Liver (tissue), 9 donors: ENCODE measurements around the gene PIEZO2. TPM values are rescaled to one million over a fixed set of nuclear protein-coding genes. Genes with fewer than 3 reads are reported as not detected.

Experiments
- DNase-seq: peaks from one replicate; pipeline ENCODE4 v3.0.0-alpha.2; 2017; ENCODE audit warnings: low spot score
- H3K27ac ChIP-seq, 2 donors: one replicate each; pipeline ENCODE4 v1.7.0; 2013; ENCODE audit warnings: inconsistent platforms in 2 of 2, low read length in 2 of 2, control low read depth in 1 of 2, low read depth in 1 of 2, mild to moderate bottlenecking in 1 of 2
- H3K27me3 ChIP-seq, 4 donors: one replicate each; pipeline versions ENCODE4 v1.6.1 to v1.7.0; 2013; ENCODE audit warnings: low read length in 3 of 4, inconsistent platforms in 1 of 4, mild to moderate bottlenecking in 1 of 4, moderate library complexity in 1 of 4; ENCODE audit not compliant: control insufficient read depth in 4 of 4, insufficient read depth in 4 of 4
- H3K36me3 ChIP-seq, 4 donors: one replicate each; pipeline versions ENCODE4 v1.6.1 to v1.7.0; 2013; ENCODE audit warnings: low read length in 3 of 4, mild to moderate bottlenecking in 3 of 4, low read depth in 1 of 4, moderate library complexity in 1 of 4; ENCODE audit not compliant: control insufficient read depth in 4 of 4, insufficient read depth in 3 of 4
- H3K4me1 ChIP-seq, 4 donors: one replicate each; pipeline versions ENCODE4 v1.6.1 to v1.7.0; 2013; ENCODE audit warnings: low read length in 3 of 4, mild to moderate bottlenecking in 3 of 4, moderate library complexity in 1 of 4; ENCODE audit not compliant: control insufficient read depth in 4 of 4, insufficient read depth in 4 of 4
- H3K4me3 ChIP-seq, 3 donors: one replicate each; pipeline versions ENCODE4 v1.6.1 to v1.7.0; 2013; ENCODE audit warnings: low read length in 3 of 3, control low read depth in 1 of 3, low read depth in 1 of 3, mild to moderate bottlenecking in 1 of 3
- H3K9ac ChIP-seq, 2 donors: one replicate each; pipeline ENCODE4 v1.7.0; 2013; ENCODE audit warnings: low read length in 2 of 2, mild to moderate bottlenecking in 2 of 2, moderate library complexity in 2 of 2, control low read depth in 1 of 2, low read depth in 1 of 2
- H3K9me3 ChIP-seq, 4 donors: one replicate each; pipeline versions ENCODE4 v1.6.1 to v1.7.0; 2013; ENCODE audit warnings: low read length in 3 of 4; ENCODE audit not compliant: control insufficient read depth in 4 of 4
- ATF3 ChIP-seq: IDR thresholded peaks from 2 replicates; pipeline ENCODE4 v1.6.1; 2016; ENCODE audit warnings: antibody characterized with exemption
- CTCF ChIP-seq: fragments of 150-350 bp; IDR thresholded peaks from 2 replicates; pipeline ENCODE4 v1.5.1; 2017; ENCODE audit warnings: improper control_type of control experiment, low read depth, low read length; ENCODE audit not compliant: missing input control
- EGR1 ChIP-seq, 2 donors: IDR thresholded peaks; 2 replicates each; pipeline ENCODE4 v1.6.1; 2016 to 2018; ENCODE audit warnings: antibody characterized with exemption in 2 of 2, low read depth in 2 of 2
- FOXA1 ChIP-seq: IDR thresholded peaks from 2 replicates; pipeline ENCODE4 v1.6.1; 2016; ENCODE audit warnings: antibody characterized with exemption
- FOXA2 ChIP-seq: IDR thresholded peaks from 2 replicates; pipeline ENCODE4 v1.6.1; 2016; ENCODE audit warnings: antibody characterized with exemption
- GABPA ChIP-seq, 2 donors: IDR thresholded peaks in 1 of 2; conservative IDR thresholded peaks in 1 of 2; 2 replicates each; pipeline ENCODE4 v1.6.1; 2016; ENCODE audit warnings: antibody characterized with exemption in 2 of 2, mild to moderate bottlenecking in 1 of 2, moderate library complexity in 1 of 2
- HNF4A ChIP-seq, 2 donors: conservative IDR thresholded peaks; 2 replicates each; pipeline ENCODE4 v1.6.1; 2016; ENCODE audit warnings: antibody characterized with exemption in 2 of 2, mild to moderate bottlenecking in 2 of 2
- HNF4G ChIP-seq: IDR thresholded peaks from 2 replicates; pipeline ENCODE4 v1.6.1; 2016; ENCODE audit warnings: antibody characterized with exemption
- JUND ChIP-seq, 2 donors: IDR thresholded peaks; 2 replicates each; pipeline ENCODE4 v1.6.1; 2016; ENCODE audit warnings: antibody characterized with exemption in 2 of 2
- MAX ChIP-seq: IDR thresholded peaks from 2 replicates; pipeline ENCODE4 v1.6.1; 2016; ENCODE audit warnings: antibody characterized with exemption
- NR2F2 ChIP-seq: IDR thresholded peaks from 2 replicates; pipeline ENCODE4 v1.6.1; 2016; ENCODE audit warnings: antibody characterized with exemption
- RAD21 ChIP-seq, 2 donors: IDR thresholded peaks; 2 replicates each; pipeline ENCODE4 v1.6.1; 2016; ENCODE audit warnings: antibody characterized with exemption in 2 of 2, mild to moderate bottlenecking in 2 of 2
- REST ChIP-seq: IDR thresholded peaks from 2 replicates; pipeline ENCODE4 v1.6.1; 2016; ENCODE audit warnings: antibody characterized with exemption, mild to moderate bottlenecking
- RXRA ChIP-seq, 2 donors: IDR thresholded peaks; 2 replicates each; pipeline ENCODE4 v1.6.1; 2017 to 2018; ENCODE audit warnings: antibody characterized with exemption in 2 of 2, mild to moderate bottlenecking in 1 of 2
- SP1 ChIP-seq: IDR thresholded peaks from 2 replicates; pipeline ENCODE4 v1.6.1; 2018; ENCODE audit warnings: antibody characterized with exemption, mild to moderate bottlenecking
- TAF1 ChIP-seq: conservative IDR thresholded peaks from 2 replicates; pipeline ENCODE4 v1.6.1; 2016; ENCODE audit warnings: antibody characterized with exemption, mild to moderate bottlenecking
- YY1 ChIP-seq: IDR thresholded peaks from 2 replicates; pipeline ENCODE4 v1.6.1; 2016; ENCODE audit warnings: antibody characterized with exemption, mild to moderate bottlenecking
- ZBTB33 ChIP-seq: IDR thresholded peaks from 2 replicates; pipeline ENCODE4 v1.6.1; 2016; ENCODE audit warnings: antibody characterized with exemption
- WGBS: extraction: QIAGEN DNeasy Blood & Tissue Kit; methylation state at CpG from one replicate; pipeline ENCODE4 v1.1.7; 2013; 5-methylcytosine and 5-hydroxymethylcytosine counted together
- polyA plus RNA-seq, 2 donors: library from polyadenylated mRNA; stranded (reverse) in 1 of 2; unstranded in 1 of 2; fragments of 200-250 nt in 1 of 2; fragments of >200 nt in 1 of 2; fragmentation: Nextera tagmentation in 1 of 2; extraction: Ambion mirVana in 1 of 2; gene quantifications; one replicate each; pipeline versions ENCODE4 v1.2.1 to v1.2.3, GENCODE V29; 2013 to 2015
- total RNA-seq, 2 donors: library from RNA; depleted of rRNA; stranded (reverse); fragments of >200 nt; gene quantifications; one replicate each; pipeline ENCODE4 v1.2.3, GENCODE V29; 2014
- donor health status: healthy.
- donor health status: healthy.
- donor health status: healthy.
- donor health status: healthy.
- donor health status: healthy.

The PIEZO2 gene
- total and polyA plus RNA-seq, 4 donors, result 1.1 to 12.3 (median 4.8) TPM

- no peaks in the 10 kb centered on the region for H3K9me3 ChIP-seq
- no peak overlapping the region for H3K27ac ChIP-seq
- no peaks in the 10 kb centered on the region for H3K27me3 ChIP-seq
- no peak for DNase-seq
- H3K36me3 ChIP-seq, result no peaks in the 10 kb centered on the region
- H3K9ac ChIP-seq, result no peak overlapping the region
- TF ChIP-seq RAD21 (IDR thresholded peaks at IDR 0.05) (no peak), EGR1 (IDR thresholded peaks at IDR 0.05; ENCODE audit: low read depth in 2 of 2) (no peak), YY1 (no peak), FOXA2 (no peak), MAX (no peak), REST (no peak), SP1 (no peak), TAF1 (no peak), ATF3 (no peak), RXRA (IDR thresholded peaks at IDR 0.05) (no peak), CTCF (no peak), NR2F2 (no peak), FOXA1 (no peak), HNF4G (no peak), ZBTB33 (no peak), HNF4A (conservative IDR thresholded peaks at IDR 0.05) (no peak)
- H3K4me1 ChIP-seq, result no peaks in the 10 kb centered on the region
- no peak overlapping the region for H3K4me3 ChIP-seq
- WGBS, result 87% methylated on average over 2 of the region's 2 CpGs
Measured at GRCh38 chr18:10919851-10920250, 229.5 kb downstream of the PIEZO2 start.

GRCh38 chr18:10916865-10917264, 232.5 kb downstream of the PIEZO2 start:
- Histone ChIP-seq H3K4me1 (peaks cover 0 to 7% (median 2%) of the 10 kb centered on the region in 4 donors), H3K27ac (no peak overlapping the region), H3K9ac (no peak overlapping the region), H3K27me3 (no peaks in the 10 kb centered on the region), H3K36me3 (no peaks in the 10 kb centered on the region), H3K4me3 (no peak overlapping the region), H3K9me3 (no peaks in the 10 kb centered on the region)
- WGBS, result 44% methylated on average over 4 of the region's 4 CpGs
- no peak for DNase-seq
- TF ChIP-seq HNF4A (conservative IDR thresholded peaks at IDR 0.05) (no peak), EGR1 (IDR thresholded peaks at IDR 0.05; ENCODE audit: low read depth in 2 of 2) (no peak), MAX (no peak), RXRA (IDR thresholded peaks at IDR 0.05) (no peak), HNF4G (no peak), FOXA2 (no peak), SP1 (no peak), ATF3 (no peak), GABPA (IDR thresholded peaks at IDR 0.05 in 1 of 2, conservative IDR thresholded peaks at IDR 0.05 in 1 of 2) (no peak), TAF1 (no peak), FOXA1 (no peak), NR2F2 (no peak), RAD21 (IDR thresholded peaks at IDR 0.05) (no peak), REST (no peak), JUND (IDR thresholded peaks at IDR 0.05) (no peak)
